Common myeloid progenitor, CD34-positive (primary cell): ENCODE measurements around the gene USHBP1.

Experiments
- CTCF ChIA-PET: fragments of 350-600 bp; sonication (Branson Sonifier 250); formaldehyde crosslinking; loops from one replicate; lab custom pipeline; 2021; ENCODE audit warnings: antibody characterized with exemption; lab: Charles Lee
- POLR2A ChIA-PET: fragments of 350-600 bp; sonication (Branson Sonifier 250); formaldehyde crosslinking; loops from one replicate; lab custom pipeline; 2021; ENCODE audit warnings: antibody characterized with exemption; lab: Charles Lee
- DNase-seq, 3 donors: peaks; one replicate each; pipeline versions ENCODE4 v3.0.0 to v3.0.0-alpha.2; 2013
- H3K27ac ChIP-seq, 2 experiments: 1 replicate in 1 of 2; 2 replicates in 1 of 2; pipeline ENCODE4 v1.7.0; 2013; ENCODE audit warnings: inconsistent platforms in 2 of 2, low read length in 2 of 2, mild to moderate bottlenecking in 2 of 2, low read depth in 1 of 2, moderate library complexity in 1 of 2; ENCODE audit not compliant: severe bottlenecking in 2 of 2, insufficient read depth in 1 of 2, poor library complexity in 1 of 2
- H3K27me3 ChIP-seq, 5 experiments: replicated peaks in 2 of 5; 1 replicate in 3 of 5; 2 replicates in 2 of 5; pipeline versions ENCODE4 v1.6.1 to v1.7.0; 2013; ENCODE audit warnings: low read length in 4 of 5, mild to moderate bottlenecking in 2 of 5, moderate library complexity in 2 of 5, inconsistent platforms in 1 of 5; ENCODE audit not compliant: insufficient read depth in 5 of 5, control insufficient read depth in 4 of 5
- H3K36me3 ChIP-seq, 4 experiments: 1 replicate in 2 of 4; 2 replicates in 2 of 4; pipeline versions ENCODE4 v1.6.1 to v1.7.0; 2013; ENCODE audit warnings: low read length in 3 of 4, control low read depth in 1 of 4, mild to moderate bottlenecking in 1 of 4; ENCODE audit not compliant: control insufficient read depth in 4 of 4, insufficient read depth in 4 of 4
- H3K4me1 ChIP-seq, 4 experiments: 1 replicate in 3 of 4; 2 replicates in 1 of 4; pipeline versions ENCODE4 v1.6.1 to v1.7.1; 2013; ENCODE audit warnings: low read length in 3 of 4, mild to moderate bottlenecking in 3 of 4, control low read depth in 1 of 4, inconsistent platforms in 1 of 4, moderate library complexity in 1 of 4; ENCODE audit not compliant: control insufficient read depth in 4 of 4, insufficient read depth in 4 of 4; ENCODE audit errors: control extremely low read depth in 1 of 4
- H3K4me3 ChIP-seq, 7 experiments: 1 replicate in 4 of 7; 2 replicates in 3 of 7; pipeline versions ENCODE4 v1.5.1 to v1.7.0; 2013; ENCODE audit warnings: mild to moderate bottlenecking in 7 of 7, low read length in 6 of 7, moderate library complexity in 6 of 7, inconsistent platforms in 2 of 7, low read depth in 2 of 7, control low read depth in 1 of 7; ENCODE audit not compliant: insufficient read depth in 4 of 7, control insufficient read depth in 1 of 7; ENCODE audit errors: extremely low read depth in 1 of 7
- H3K9me3 ChIP-seq, 5 experiments: 1 replicate in 4 of 5; 2 replicates in 1 of 5; pipeline versions ENCODE4 v1.6.1 to v1.7.1; 2013; ENCODE audit warnings: low read length in 4 of 5, mild to moderate bottlenecking in 2 of 5, inconsistent platforms in 1 of 5, low read depth in 1 of 5, moderate library complexity in 1 of 5; ENCODE audit not compliant: control insufficient read depth in 4 of 5, insufficient read depth in 2 of 5; ENCODE audit errors: control extremely low read depth in 1 of 5
- WGBS: methylation state at CpG from one replicate; pipeline ENCODE4 v1.1.5; 2013; ENCODE audit not compliant: insufficient coverage; 5-methylcytosine and 5-hydroxymethylcytosine counted together

The USHBP1 gene

DNA sequence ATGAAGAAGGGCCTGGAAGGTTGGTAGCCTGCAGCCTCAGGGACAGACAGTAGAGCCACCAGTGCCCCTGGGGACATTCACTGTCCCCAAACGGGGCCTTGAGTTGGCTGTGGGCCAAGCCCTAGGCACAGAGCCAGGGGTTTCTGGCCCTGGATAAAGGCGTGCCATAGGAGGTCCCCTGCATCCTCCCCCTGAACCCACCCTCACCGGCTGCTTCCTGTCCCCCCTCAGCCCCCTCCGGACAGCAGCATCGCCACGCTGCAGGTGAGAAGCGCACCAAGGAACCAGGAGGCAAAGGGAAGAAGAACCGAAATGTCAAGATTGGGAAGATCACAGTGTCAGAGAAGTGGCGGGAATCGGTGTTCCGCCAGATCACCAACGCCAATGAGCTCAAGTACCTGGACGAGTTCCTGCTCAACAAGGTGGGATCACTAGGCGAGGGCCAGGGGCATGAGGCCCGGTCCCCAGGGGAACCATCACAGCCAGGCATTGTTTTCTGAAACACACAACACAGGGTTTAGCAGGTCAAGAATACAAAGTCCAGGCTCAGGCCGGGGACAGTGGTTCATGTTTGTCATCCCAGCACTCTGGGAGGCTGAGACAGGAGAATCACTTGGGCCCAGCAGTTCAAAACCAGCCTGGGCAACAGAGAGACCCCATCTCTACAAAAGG lies 64.0 kb downstream of the USHBP1 start:
- no peak for DNase-seq
- CTCF ChIA-PET: interaction anchor here (0.6 kb wide), 1 partner anchor 71 kb away, joined by 3 read pairs; no protein-coding TSS in a partner anchor
- H3K27ac ChIP-seq: no peak overlapping the region
- H3K4me1 ChIP-seq: no peaks in the 10 kb centered on the region
- WGBS: 86% methylated on average over 13 of the region's 16 CpGs
- H3K27me3 ChIP-seq: no peaks in the 10 kb centered on the region
- no peaks in the 10 kb centered on the region for H3K9me3 ChIP-seq
- H3K36me3 ChIP-seq: peaks cover 13 to 80% (median 54%) of the 10 kb centered on the region in 4 experiments
- POLR2A ChIA-PET: interaction anchor here (0.6 kb wide), 1 partner anchor 167 kb away, joined by 4 read pairs; no protein-coding TSS in a partner anchor
- no peak overlapping the region for H3K4me3 ChIP-seq
